HPDE6-E6E7 (cell line): ENCODE data around the gene OPTN.
"Not testable (repeated sequence)": the region's sequence is repeated elsewhere in the genome, so short reads cannot be mapped to it uniquely, and the experiment has no call there.

Experiments used
- DNase-seq: peaks from one replicate; pipeline ENCODE4 v3.0.0; 2011; ENCODE audit warnings: missing footprints; ENCODE audit errors: extremely low spot score

OPTN gene

GRCh38 chr10:13120786-13121499 lies 21.0 kb downstream of the OPTN start:
- no peak for DNase-seq

- DNase-seq = no peak
Observed at GRCh38 chr10:13121500-13121854, 21.5 kb downstream of the OPTN start.

DNA sequence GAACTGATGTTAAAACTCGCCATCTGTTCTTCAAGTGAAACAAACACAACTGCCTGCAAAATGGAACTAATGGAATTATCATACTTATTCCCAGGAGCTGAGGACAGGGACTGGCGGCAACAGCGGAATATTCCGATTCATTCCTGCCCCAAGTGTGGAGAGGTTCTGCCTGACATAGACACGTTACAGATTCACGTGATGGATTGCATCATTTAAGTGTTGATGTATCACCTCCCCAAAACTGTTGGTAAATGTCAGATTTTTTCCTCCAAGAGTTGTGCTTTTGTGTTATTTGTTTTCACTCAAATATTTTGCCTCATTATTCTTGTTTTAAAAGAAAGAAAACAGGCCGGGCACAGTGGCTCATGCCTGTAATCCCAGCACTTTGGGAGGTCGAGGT lies 36.7 kb downstream of the OPTN start:
- DNase-seq = no peak

GRCh38 chr10:13139150-13139549 lies 39.2 kb downstream of the OPTN start:
- no peak for DNase-seq

GRCh38 chr10:13139676-13140075 lies 39.7 kb downstream of the OPTN start:
- no peak for DNase-seq

- DNase-seq = no peak
Observed at GRCh38 chr10:13140627-13141190, 40.7 kb downstream of the OPTN start.

GRCh38 chr10:13143766-13144165 lies 43.8 kb downstream of the OPTN start:
- DNase-seq = no peak

DNA sequence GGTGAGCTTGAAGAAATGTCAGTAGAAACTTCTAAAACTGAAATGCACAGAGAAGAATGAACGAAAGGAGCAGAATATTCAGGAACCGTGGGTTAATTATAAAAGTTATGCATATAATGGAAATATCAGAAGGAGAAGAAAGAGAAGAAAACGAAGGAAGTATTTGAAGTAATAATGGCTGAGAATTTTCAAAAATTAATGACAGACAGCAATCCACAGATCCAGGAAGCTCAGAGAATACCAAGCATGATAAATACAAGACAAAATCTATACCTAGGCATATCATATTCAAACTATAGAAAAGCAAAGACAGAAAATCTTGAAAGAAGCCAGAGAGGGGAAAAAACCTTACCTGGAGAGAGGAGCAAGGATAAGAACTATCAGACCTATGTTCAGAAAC lies 44.9 kb downstream of the OPTN start:
- DNase-seq = no peak

DNA sequence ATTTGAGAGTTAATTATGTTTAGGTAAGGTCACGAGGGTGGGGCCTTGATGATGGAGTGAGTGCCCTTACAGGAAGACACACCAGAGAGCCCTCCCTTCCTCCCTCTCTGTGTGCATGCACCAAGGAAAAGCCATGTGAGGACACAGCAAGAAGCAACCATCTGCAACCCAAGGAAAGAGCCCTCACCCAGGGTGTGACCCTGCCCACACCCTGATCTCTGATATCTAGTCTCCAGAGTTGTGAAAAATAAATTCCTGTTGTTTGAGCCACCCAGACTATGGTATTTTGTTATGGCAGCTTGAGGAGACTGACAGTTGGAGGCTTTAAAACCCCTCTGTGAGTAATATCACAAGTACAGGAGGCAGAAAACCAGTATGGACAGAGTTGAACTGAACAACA lies 46.4 kb downstream of the OPTN start:
- DNase-seq = no peak

- no peak for DNase-seq
Observed at GRCh38 chr10:13147161-13147560, 47.2 kb downstream of the OPTN start.

DNA sequence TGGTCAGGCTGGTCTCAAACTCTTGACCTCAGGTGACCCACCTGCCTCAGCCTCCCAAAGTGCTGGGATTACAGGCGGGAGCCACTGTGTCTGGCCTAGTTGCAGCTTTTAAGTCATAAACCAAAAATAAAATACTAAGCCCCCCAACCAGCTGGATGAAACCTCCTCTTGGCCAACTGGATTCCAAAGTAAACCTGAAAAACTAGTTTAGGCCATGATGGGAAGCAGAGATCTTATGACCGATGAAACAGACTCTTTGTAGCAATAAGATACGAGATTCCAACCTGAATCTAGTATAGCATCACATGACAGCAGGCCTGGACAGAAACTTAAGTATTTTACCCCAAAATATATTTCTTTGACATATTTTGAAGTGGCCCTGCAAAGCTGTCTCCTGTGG lies 52.3 kb downstream of the OPTN start:
- DNase-seq = no peak

GRCh38 chr10:13155860-13156259 lies 55.9 kb downstream of the OPTN start:
- DNase-seq = not testable (repeated sequence)

- DNase-seq = no peak
Observed at GRCh38 chr10:13158401-13158800, 58.4 kb downstream of the OPTN start.

DNA sequence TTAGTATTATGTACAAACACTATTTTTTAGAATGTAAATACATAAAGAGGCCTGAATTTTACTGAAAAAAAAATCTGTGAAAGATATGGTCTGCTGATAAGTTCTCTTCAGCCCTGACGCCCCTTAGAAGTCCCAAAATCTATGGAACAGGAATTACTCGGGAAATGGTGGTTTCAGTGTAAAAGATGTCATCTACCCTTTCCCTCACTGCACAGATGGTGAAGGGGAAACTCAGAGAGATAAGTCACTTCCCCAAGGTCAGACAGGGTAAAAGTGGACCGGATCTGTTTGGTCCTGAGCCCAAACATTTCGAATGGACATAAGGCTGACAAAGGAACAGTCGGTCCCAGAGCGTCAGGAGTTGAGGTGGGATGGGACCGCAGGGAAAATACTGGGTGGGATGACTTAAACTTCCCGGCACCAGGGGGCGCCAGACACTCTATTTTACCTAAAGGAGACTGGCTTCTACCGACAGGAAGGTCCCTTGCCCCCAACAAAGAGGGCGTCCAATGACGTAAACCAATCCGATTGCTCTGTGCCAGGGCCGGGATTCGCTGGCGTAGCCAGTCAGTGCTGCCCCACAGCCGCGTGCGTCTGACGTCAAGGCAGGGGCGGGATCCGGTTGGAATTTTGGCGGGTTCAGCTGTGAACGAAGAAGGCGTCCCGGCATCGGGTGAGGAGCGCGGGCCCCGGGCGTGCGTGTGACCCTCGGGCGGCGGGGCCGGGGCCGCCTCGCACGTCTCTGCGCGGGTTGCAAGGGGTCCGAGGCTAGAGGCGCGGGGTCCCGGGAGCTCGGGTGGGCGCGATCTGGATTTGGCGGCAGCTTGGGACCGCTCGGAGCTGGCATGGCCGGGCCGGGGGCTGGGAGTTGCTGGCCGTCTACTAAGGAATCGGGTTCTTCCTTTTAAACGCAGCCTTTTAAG lies 61.2 kb downstream of the OPTN start, which contains the start of gene MCM10:
Gene MCM10 (plus strand): TSS at position 625 of the 923 bp plus-strand sequence. CDS start 2,645 bp downstream, outside the sequence.
- peak; percentile 79 for DNase-seq

- DNase-seq = no peak
Observed at GRCh38 chr10:13161857-13162271, 61.9 kb downstream of the OPTN start.

DNA sequence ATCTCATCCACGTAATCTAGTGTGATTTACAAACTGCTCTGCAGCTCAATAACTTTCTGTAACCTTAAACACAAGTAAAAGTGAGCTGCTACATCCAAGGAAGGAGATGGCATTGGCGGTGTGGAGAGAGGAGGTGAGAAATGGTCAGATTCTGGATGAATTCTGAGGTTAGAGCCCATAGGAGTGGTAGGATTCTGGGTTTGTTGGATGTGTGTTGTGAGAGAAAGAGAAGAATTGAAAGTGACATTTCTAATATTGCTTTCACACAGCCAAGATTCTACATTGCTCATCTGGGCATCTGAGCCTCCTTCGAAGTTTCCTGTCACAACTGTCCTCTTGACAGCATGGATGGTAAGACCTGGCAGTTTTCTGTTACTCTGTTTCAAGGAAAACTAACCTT lies 63.9 kb downstream of the OPTN start:
- DNase-seq = no peak

GRCh38 chr10:13165177-13165576 lies 65.2 kb downstream of the OPTN start:
- DNase-seq = no peak

- DNase-seq = no peak
Observed at GRCh38 chr10:13167568-13167967, 67.6 kb downstream of the OPTN start.

DNA sequence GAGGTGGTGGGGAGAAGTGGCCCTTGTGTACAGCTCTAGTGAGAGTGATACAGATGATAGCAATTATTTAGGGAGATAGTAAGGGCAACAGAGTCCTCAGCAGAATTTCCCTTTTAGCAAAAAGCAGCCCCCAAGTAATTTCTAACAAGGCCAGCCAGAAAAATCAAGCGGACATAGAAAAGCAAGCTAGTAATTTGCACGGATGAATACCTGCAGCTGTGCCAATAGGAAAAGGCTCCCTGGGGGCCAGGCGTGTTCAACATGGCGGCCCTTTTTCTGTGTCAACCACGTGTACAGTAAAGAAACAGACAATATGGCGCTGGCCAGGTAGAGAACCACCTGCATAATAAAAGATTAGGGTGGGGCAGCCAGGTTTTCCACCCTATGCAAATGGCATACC lies 68.8 kb downstream of the OPTN start:
- no peak for DNase-seq

DNA sequence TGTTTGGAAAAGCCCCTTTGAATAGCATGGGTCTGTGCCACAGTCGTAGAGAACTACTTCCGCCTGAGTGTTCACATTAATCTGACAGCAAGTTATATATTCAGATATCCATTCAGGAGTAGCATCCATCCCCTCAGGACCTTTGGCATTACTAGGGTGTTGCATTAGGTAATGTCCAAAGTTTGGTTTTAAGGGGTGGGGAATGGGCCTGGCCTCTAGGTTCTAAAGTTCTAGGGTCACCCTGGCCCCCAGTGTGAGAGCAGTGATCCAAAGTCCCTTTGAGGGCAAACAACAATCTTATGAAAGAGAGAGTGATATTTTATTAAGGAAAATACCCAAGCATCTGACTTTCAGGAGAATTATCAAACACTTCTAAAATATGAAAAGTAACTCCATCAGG lies 73.7 kb downstream of the OPTN start:
- DNase-seq = no peak

DNA sequence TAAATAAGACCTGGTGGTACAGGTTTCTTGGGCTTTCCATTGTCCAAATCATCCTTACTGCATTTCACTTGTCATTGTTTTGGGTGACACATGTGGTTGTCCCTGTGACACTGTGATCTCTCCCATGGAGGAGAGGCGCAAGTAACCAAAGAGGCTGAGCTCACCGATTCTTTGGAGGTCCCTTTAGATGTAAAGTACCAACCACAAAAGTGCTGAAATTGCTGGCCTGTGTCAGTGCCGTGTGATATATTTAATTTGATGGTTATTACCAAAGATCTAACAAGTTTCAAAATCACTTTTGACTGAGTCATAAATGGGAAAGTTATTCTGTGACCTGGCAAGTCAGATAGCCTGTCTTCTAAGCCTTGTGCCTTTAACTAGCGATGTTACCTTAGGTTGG lies 80.8 kb downstream of the OPTN start:
- no peak for DNase-seq

DNA sequence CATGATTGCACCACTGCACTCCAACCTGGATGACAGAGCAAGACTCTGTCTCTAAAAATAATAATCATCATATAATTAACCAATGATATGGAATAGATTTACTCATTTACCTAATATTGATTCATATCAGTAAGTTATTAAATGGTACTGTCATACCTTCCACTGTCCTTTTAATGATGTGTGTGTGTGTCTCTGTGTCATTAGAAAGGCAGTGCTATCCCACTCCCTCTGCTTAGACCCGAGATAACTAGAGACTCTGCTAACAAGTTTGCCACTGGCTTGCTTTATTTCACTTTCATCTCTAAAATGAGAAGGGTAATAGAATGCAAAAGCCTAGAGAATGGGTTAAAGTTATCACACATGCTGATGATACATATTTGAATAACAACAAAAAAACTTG lies 82.5 kb downstream of the OPTN start:
- no peak for DNase-seq

- no peak for DNase-seq
Observed at GRCh38 chr10:13183625-13184024, 83.7 kb downstream of the OPTN start.
